GM21528 (cell line): ENCODE data around the gene RSAD2.
"Not testable (repeated sequence)": the region's sequence is repeated elsewhere in the genome, so short reads cannot be mapped to it uniquely, and the experiment has no call there.

Experiments
- ATAC-seq: cut with Tn5 transposase; IDR thresholded peaks from one replicate; pipeline ENCODE4 v1.9.1; 2021; ENCODE audit warnings: mild to moderate bottlenecking, moderate library complexity; ENCODE audit not compliant: unreplicated experiment, low FRiP score

Gene RSAD2

DNA sequence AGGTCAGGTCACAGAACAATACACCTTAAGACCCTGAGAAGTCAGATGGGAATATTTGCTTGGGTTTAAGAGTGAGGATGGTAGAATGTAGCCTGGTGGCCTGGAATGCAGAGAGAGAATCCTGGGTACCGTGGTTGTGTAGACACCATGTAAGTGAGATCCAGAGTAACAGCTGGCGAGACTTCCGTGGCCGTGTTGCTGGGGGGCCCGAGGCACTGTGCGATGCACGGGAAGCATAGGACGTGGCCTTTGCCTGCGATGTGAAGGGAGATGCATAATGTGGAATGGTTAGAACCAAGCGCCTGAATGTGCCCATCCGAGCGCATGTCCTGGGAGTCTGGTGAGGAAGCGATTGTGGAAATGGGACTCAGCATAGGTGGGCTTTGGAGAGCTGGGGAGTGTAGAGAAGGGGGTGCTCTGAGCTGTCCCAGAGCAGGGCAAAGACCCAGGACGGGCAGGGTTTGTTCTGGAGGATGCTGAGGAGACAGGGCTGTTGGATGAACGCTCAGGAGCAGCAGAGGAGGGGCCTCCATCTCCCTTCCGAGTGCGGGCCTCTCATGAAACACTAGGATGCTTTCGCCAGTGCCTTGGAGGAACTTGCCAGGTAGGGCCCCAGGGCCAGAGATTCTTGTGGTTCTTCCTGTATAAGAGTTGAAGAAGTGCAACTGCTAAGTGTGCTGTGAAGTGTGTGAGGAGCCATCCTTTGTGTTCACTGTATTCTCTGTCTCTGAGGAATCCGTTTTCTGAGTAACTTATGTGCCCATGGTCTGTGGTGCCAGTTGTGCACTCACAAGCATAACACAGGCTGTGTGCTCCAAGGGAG lies 46.7 kb downstream of the RSAD2 start:
- ATAC-seq = no peak

DNA sequence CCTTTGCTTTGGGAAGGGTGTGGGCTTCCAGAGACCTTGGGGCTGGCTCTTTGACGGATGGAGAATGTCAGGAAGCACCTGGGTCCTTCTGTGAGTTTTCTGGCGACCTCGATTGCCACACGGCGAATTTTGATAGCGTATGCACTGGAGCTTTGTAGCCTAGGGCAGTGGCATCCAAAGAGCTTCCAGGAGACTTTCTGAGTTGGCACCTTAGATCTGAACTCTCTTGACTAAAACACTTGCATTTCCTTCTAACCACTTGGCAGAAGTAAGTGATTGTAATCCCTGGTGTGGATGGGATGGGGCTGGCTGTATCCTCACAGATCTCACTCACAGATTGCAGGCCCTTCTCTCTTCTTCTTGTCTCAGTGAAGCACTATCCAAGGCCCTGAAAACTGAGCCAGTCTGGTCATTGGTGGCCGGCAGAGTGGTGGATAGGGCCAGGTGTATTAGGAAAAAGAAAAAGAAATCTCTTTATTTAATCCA lies 47.4 kb downstream of the RSAD2 start:
- no peak for ATAC-seq

DNA sequence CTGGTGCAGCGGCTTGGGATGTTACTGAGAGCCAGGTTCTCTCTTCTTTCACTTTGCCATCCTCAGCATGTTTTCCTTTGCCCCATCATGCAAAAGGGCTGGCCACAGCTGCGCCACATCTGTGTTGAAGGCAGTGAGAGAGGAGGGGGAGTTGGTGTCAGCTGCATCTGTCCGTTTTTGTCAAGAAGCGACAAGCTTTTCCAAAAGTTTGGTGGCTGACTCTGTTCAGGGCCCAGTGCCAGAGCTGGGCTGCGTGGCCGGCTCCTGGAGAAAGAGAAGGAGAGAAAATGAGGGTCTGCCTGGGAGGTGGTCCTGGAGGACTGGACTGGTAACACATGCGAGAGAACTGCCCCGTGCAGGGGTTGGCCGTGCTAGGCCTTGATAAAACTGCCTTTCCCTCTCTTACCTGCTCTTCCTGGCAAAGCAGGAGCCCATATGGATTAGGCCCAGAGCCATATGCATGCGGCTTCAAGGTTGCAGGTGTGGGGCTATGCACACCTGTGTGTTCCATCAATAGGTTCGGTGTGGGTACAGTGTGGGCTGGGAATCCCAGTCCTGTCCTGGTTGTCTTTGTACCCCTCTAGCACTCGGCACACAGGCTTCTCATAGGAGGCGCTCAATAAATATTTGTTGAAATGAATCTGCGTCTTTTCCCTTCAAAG lies 48.6 kb downstream of the RSAD2 start:
- ATAC-seq = no peak

- ATAC-seq = no peak
Measured at GRCh38 chr2:6927186-6927585, 49.6 kb downstream of the RSAD2 start.

GRCh38 chr2:6927753-6928152 lies 50.2 kb downstream of the RSAD2 start:
- ATAC-seq = no peak

GRCh38 chr2:6928452-6928851 lies 50.9 kb downstream of the RSAD2 start:
- no peak for ATAC-seq

GRCh38 chr2:6929196-6929819 lies 51.7 kb downstream of the RSAD2 start:
- no peak for ATAC-seq

- no peak for ATAC-seq
Measured at GRCh38 chr2:6930923-6931647, 53.5 kb downstream of the RSAD2 start.

DNA sequence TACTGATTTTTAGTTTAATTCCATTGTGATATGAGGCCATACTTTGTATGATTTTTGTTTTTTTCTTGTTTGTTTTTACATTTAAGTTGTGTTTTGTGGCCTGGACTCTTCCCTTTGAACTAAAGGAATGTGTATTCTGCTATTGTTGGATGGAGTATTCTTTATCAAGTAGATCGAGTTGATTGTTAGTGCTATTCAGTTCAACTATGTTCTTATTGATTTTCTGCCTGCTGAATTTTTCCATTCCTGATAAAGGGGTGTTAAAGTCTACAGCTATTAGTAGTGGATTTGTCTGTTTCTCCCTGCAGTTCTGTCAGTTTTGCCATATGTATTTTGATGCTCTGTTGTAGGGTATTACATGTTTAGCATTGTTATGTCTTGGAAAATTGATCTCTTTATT lies 54.2 kb downstream of the RSAD2 start:
- no peak for ATAC-seq

GRCh38 chr2:6932206-6932605 lies 54.6 kb downstream of the RSAD2 start:
- ATAC-seq = no peak

GRCh38 chr2:6932828-6933227 lies 55.3 kb downstream of the RSAD2 start:
- ATAC-seq = no peak

- no peak for ATAC-seq
Measured at GRCh38 chr2:6933911-6934310, 56.3 kb downstream of the RSAD2 start.

DNA sequence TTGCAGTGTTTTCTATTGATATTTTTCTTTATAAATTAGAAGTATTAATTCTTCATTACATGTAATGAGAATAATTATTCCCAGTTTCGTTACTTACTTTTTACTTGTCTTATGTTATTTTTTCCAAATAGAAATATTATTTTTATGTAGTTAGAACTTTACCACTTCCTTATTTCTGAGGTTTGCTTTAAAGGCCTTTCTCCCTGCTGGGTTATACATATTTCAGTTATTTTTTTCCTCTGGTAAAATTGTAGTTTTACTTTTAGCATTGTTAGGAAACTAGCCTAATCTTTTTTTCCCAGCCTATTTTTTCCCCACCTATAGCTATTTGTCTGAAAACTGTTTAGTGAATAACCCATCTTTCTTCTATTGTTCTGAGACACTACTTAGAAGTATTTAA lies 56.8 kb downstream of the RSAD2 start:
- no peak for ATAC-seq

GRCh38 chr2:6934758-6935651 lies 57.4 kb downstream of the RSAD2 start:
- ATAC-seq = no peak

DNA sequence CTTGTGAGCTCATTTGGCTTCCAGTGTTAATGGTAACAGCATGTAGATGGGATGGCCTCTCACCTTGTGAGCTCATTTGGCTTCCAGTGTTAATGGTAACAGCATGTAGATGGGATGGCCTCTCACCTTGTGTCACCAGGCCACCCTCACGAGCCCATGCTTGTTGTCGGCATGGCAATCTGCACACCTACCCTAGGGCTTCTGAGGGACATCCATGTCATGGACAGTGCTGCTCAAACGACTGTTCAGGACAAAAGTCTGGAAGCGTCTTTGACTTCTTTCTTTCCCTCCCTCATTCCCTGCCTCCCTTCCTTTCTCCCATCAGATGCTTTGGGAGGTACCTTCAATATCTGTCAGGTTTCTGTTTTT lies 58.1 kb downstream of the RSAD2 start:
- not testable (repeated sequence) for ATAC-seq

DNA sequence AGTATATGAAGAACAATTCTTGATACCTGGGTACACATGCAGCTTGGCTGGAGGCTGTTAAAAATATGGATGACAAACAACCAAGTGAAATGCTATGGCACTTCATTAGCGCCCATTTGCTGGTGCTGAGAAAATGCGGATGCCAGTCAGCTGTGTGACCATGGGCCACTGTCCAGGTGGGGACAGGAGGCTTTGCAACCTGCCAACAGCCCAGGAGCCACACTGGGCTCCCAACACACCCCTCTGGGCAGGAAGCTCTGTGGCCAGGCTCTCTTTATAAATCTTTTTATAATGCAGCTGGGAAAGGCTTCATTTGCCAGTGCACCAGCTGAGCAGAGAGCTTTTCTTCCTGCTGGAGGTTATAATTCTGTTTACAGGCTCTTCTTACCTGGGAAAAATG lies 59.6 kb downstream of the RSAD2 start:
- no peak for ATAC-seq

- ATAC-seq = no peak
Measured at GRCh38 chr2:6937582-6937981, 60.0 kb downstream of the RSAD2 start.

DNA sequence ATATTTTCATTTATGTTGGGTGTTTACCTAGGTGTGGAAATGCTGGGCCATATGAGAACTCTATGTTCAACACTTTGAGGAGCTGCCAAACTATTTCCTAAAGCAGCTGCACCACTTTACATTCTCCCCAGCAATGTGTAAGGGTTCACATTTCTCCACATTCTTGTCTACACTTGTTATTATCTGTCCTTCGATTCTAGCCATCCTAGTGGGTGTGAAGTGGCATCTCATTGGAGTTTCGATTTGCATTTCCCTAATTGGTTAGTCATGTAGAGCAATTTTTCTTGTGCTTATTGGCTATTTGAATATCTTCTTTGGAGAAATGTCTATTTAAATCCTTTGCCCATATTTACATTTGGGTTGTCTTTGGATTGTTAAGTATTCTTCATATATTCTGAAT lies 61.5 kb downstream of the RSAD2 start:
- no peak for ATAC-seq

DNA sequence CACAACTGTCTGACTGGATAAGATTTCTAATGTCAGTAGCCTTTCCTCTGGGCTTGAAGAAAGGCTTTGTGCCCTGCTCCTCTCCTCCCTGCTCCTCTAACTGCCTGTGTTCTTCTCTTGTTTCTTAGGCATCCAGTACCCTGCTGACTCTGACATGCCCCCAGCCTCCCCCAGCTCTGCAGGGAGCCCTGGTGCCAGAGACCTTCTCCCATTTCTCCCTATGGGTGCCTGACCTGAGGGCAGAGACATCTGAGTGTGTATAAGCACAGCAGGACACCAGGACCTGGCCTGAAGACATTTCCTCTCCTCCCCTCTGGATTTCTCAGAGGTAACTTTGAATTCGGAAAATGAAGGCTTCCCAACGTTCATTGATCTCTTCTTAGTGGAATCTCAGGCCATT lies 63.2 kb downstream of the RSAD2 start:
- no peak for ATAC-seq
